Loucy (cell line): ENCODE measurements around the gene KAT2B.

Experiments
- H2AFZ ChIP-seq: fragments of 200-600 bp; sonication (generic); 2 replicates; pipeline ENCODE4 v1.6.0; 2016; ENCODE audit warnings: antibody characterized with exemption, mild to moderate bottlenecking, low read length, moderate library complexity
- H3F3A ChIP-seq: fragments of 200-600 bp; 2 replicates; pipeline ENCODE4 v1.6.0; 2016; ENCODE audit warnings: antibody characterized with exemption, low read depth, mild to moderate bottlenecking
- H3K27me3 ChIP-seq: fragments of 200-600 bp; sonication (generic); 2 replicates; pipeline ENCODE4 v1.6.1; 2014; ENCODE audit warnings: low read length, mild to moderate bottlenecking; ENCODE audit not compliant: insufficient read depth, poor library complexity, severe bottlenecking
- H3K36me3 ChIP-seq: fragments of 200-600 bp; sonication (generic); 2 replicates; pipeline ENCODE4 v1.6.1; 2016; ENCODE audit warnings: low read length; ENCODE audit not compliant: insufficient read depth
- H3K4me1 ChIP-seq: fragments of 200-600 bp; sonication (generic); 2 replicates; pipeline ENCODE4 v1.5.1; 2014; ENCODE audit warnings: low read length, mild to moderate bottlenecking; ENCODE audit not compliant: insufficient read depth, poor library complexity, severe bottlenecking
- H3K4me2 ChIP-seq: fragments of 200-600 bp; sonication (generic); 2 replicates; pipeline ENCODE4 v1.6.0; 2014; ENCODE audit warnings: antibody characterized with exemption, low read length, low read depth, mild to moderate bottlenecking; ENCODE audit not compliant: poor library complexity, severe bottlenecking
- H3K4me3 ChIP-seq: fragments of 200-600 bp; sonication (generic); 2 replicates; pipeline ENCODE4 v1.5.1; 2014; ENCODE audit warnings: low read length, mild to moderate bottlenecking, mixed read lengths; ENCODE audit not compliant: poor library complexity, severe bottlenecking
- H3K79me2 ChIP-seq: fragments of 200-600 bp; sonication (generic); 2 replicates; pipeline ENCODE4 v1.6.1; 2014; ENCODE audit warnings: low read length; ENCODE audit not compliant: insufficient read depth
- H3K9ac ChIP-seq: fragments of 200-600 bp; sonication (generic); 2 replicates; pipeline ENCODE4 v1.6.0; 2014; ENCODE audit warnings: mild to moderate bottlenecking, low read depth, low read length, moderate library complexity; ENCODE audit not compliant: poor library complexity, severe bottlenecking
- H3K9me2 ChIP-seq: fragments of 200-600 bp; sonication (generic); replicated peaks from 2 replicates; pipeline ENCODE4 v1.6.1; 2016; ENCODE audit warnings: low read depth, low read length, mixed read lengths
- H3K9me3 ChIP-seq: fragments of 200-600 bp; sonication (generic); 2 replicates; pipeline ENCODE4 v1.6.1; 2014; ENCODE audit warnings: mild to moderate bottlenecking, antibody characterized with exemption, low read length, low read depth; ENCODE audit not compliant: insufficient read depth
- H4K20me1 ChIP-seq: fragments of 200-600 bp; sonication (generic); 2 replicates; pipeline ENCODE4 v1.6.0; 2014; ENCODE audit warnings: antibody characterized with exemption, low read length, mild to moderate bottlenecking; ENCODE audit not compliant: insufficient read depth, poor library complexity, severe bottlenecking
- TF ChIP-seq, protein P1 (sequence below): fragments of 200-600 bp; sonication (generic); conservative IDR thresholded peaks from 2 replicates; pipeline ENCODE4 v1.5.1; 2014; ENCODE audit warnings: mild to moderate bottlenecking, antibody characterized with exemption, low read length

Gene KAT2B

DNA sequence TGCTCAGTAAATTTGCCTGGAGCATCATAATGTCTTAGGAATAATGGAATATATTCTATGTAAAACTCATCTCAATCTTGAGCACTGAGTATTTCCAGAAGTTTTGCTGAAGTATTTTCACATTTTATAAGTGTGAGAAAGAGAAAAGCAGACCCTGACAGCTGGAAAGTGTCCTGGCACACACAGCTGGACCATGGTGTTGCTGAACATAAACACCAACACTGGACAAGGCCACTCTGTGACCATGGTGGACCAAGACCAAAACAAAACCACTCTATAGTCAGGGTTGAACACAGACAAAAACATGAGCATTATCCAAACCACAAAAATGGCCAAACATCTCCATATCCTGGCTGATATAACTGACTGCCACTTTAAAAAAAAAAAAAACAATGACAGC, 160.9 kb downstream of the KAT2B start:
- H3K4me1 ChIP-seq, result no peaks in the 10 kb centered on the region
- TF ChIP-seq, protein P1, sequence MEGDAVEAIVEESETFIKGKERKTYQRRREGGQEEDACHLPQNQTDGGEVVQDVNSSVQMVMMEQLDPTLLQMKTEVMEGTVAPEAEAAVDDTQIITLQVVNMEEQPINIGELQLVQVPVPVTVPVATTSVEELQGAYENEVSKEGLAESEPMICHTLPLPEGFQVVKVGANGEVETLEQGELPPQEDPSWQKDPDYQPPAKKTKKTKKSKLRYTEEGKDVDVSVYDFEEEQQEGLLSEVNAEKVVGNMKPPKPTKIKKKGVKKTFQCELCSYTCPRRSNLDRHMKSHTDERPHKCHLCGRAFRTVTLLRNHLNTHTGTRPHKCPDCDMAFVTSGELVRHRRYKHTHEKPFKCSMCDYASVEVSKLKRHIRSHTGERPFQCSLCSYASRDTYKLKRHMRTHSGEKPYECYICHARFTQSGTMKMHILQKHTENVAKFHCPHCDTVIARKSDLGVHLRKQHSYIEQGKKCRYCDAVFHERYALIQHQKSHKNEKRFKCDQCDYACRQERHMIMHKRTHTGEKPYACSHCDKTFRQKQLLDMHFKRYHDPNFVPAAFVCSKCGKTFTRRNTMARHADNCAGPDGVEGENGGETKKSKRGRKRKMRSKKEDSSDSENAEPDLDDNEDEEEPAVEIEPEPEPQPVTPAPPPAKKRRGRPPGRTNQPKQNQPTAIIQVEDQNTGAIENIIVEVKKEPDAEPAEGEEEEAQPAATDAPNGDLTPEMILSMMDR, result no peak
- H3K27me3 ChIP-seq, result no peaks in the 10 kb centered on the region
- no peaks in the 10 kb centered on the region for H3K9me3 ChIP-seq
- H3K79me2 ChIP-seq, result no peaks in the 10 kb centered on the region
- no peak overlapping the region for H3K9ac ChIP-seq
- no peaks in the 10 kb centered on the region for H3F3A ChIP-seq
- no peak overlapping the region for H3K4me3 ChIP-seq
- H2AFZ ChIP-seq, result no peak overlapping the region
- no peak overlapping the region for H3K4me2 ChIP-seq
- no peaks in the 10 kb centered on the region for H3K36me3 ChIP-seq
- no peaks in the 10 kb centered on the region for H4K20me1 ChIP-seq
- no peaks in the 10 kb centered on the region for H3K9me2 ChIP-seq
